Measurements from ENCODE around the gene ATXN1.

- TF ChIP-seq, protein P1, sequence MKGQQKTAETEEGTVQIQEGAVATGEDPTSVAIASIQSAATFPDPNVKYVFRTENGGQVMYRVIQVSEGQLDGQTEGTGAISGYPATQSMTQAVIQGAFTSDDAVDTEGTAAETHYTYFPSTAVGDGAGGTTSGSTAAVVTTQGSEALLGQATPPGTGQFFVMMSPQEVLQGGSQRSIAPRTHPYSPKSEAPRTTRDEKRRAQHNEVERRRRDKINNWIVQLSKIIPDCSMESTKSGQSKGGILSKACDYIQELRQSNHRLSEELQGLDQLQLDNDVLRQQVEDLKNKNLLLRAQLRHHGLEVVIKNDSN (CRISPR knock-in tag; IDR thresholded peaks at IDR 0.05), result no peak
- TF ChIP-seq, protein P2, sequence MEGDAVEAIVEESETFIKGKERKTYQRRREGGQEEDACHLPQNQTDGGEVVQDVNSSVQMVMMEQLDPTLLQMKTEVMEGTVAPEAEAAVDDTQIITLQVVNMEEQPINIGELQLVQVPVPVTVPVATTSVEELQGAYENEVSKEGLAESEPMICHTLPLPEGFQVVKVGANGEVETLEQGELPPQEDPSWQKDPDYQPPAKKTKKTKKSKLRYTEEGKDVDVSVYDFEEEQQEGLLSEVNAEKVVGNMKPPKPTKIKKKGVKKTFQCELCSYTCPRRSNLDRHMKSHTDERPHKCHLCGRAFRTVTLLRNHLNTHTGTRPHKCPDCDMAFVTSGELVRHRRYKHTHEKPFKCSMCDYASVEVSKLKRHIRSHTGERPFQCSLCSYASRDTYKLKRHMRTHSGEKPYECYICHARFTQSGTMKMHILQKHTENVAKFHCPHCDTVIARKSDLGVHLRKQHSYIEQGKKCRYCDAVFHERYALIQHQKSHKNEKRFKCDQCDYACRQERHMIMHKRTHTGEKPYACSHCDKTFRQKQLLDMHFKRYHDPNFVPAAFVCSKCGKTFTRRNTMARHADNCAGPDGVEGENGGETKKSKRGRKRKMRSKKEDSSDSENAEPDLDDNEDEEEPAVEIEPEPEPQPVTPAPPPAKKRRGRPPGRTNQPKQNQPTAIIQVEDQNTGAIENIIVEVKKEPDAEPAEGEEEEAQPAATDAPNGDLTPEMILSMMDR (IDR thresholded peaks at IDR 0.05), result no peak
- TF ChIP-seq TP53 (CRISPR knock-in tag; IDR thresholded peaks at IDR 0.05) (no peak), SP1 (CRISPR knock-in tag; conservative IDR thresholded peaks at IDR 0.05) (no peak), MAX (CRISPR knock-in tag; IDR thresholded peaks at IDR 0.05) (no peak), NFYB (CRISPR knock-in tag; conservative IDR thresholded peaks at IDR 0.05; ENCODE audit: low read depth) (no peak), ZBTB21 (CRISPR knock-in tag; IDR thresholded peaks at IDR 0.05; ENCODE audit: borderline replicate concordance) (no peak)
- TF ChIP-seq, protein P3, sequence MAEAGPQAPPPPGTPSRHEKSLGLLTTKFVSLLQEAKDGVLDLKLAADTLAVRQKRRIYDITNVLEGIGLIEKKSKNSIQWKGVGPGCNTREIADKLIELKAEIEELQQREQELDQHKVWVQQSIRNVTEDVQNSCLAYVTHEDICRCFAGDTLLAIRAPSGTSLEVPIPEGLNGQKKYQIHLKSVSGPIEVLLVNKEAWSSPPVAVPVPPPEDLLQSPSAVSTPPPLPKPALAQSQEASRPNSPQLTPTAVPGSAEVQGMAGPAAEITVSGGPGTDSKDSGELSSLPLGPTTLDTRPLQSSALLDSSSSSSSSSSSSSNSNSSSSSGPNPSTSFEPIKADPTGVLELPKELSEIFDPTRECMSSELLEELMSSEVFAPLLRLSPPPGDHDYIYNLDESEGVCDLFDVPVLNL (CRISPR knock-in tag; IDR thresholded peaks at IDR 0.05; ENCODE audit: borderline replicate concordance, low read depth), result no peak
- TF ChIP-seq, protein P4, sequence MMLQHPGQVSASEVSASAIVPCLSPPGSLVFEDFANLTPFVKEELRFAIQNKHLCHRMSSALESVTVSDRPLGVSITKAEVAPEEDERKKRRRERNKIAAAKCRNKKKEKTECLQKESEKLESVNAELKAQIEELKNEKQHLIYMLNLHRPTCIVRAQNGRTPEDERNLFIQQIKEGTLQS (CRISPR knock-in tag; conservative IDR thresholded peaks at IDR 0.05), result no peak
These were observed 263.0 kb downstream of the ATXN1 start for GRCh38 chr6:16498237-16498636.

All from WTC11 (cell line).